Suppressor macrophage treated with lipopolysaccharide for 1 hour (primary cell): ENCODE results near the gene HS6ST3.
A peak's percentile ranks its signal among the peaks of the same experiment; 100 is the strongest.
"Not testable (repeated sequence)": the region's sequence is repeated elsewhere in the genome, so short reads cannot be mapped to it uniquely, and the experiment has no call there.

ENCODE experiments used
- DNase-seq, 3 donors: peaks; one replicate each; pipeline ENCODE4 v3.0.0-alpha.2; 2020 to 2022

HS6ST3 gene

GRCh38 chr13:96746886-96747285 lies 657.0 kb downstream of the HS6ST3 start:
- no peak for DNase-seq

GRCh38 chr13:96749825-96750224 lies 659.9 kb downstream of the HS6ST3 start:
- DNase-seq = no peak

GRCh38 chr13:96751089-96751488 lies 661.2 kb downstream of the HS6ST3 start:
- DNase-seq = no peak

GRCh38 chr13:96762876-96763275 lies 673.0 kb downstream of the HS6ST3 start:
- DNase-seq = no peak

- no peak for DNase-seq
Observed at GRCh38 chr13:96766306-96766705, 676.4 kb downstream of the HS6ST3 start.

- no peak for DNase-seq
Observed at GRCh38 chr13:96768524-96768923, 678.6 kb downstream of the HS6ST3 start.

GRCh38 chr13:96769874-96770273 lies 680.0 kb downstream of the HS6ST3 start:
- DNase-seq = no peak

GRCh38 chr13:96771486-96772367 lies 681.8 kb downstream of the HS6ST3 start:
- DNase-seq = peak; percentile 14 to 38 (median 33)

- DNase-seq = no peak
Observed at GRCh38 chr13:96772426-96772825, 682.5 kb downstream of the HS6ST3 start.

- DNase-seq = not testable (repeated sequence)
Observed at GRCh38 chr13:96778302-96778701, 688.4 kb downstream of the HS6ST3 start.

GRCh38 chr13:96779691-96780090 lies 689.8 kb downstream of the HS6ST3 start:
- no peak for DNase-seq

GRCh38 chr13:96780105-96780504 lies 690.2 kb downstream of the HS6ST3 start:
- no peak for DNase-seq

- no peak for DNase-seq
Observed at GRCh38 chr13:96781141-96781540, 691.2 kb downstream of the HS6ST3 start.

GRCh38 chr13:96782186-96782585 lies 692.3 kb downstream of the HS6ST3 start:
- DNase-seq = no peak

- DNase-seq = no peak
Observed at GRCh38 chr13:96783057-96783456, 693.1 kb downstream of the HS6ST3 start.

- no peak for DNase-seq
Observed at GRCh38 chr13:96783511-96783910, 693.6 kb downstream of the HS6ST3 start.

GRCh38 chr13:96785986-96786385 lies 696.1 kb downstream of the HS6ST3 start:
- no peak for DNase-seq

GRCh38 chr13:96792188-96792587 lies 702.3 kb downstream of the HS6ST3 start:
- no peak for DNase-seq

GRCh38 chr13:96792736-96793403 lies 703.0 kb downstream of the HS6ST3 start:
- DNase-seq = no peak

GRCh38 chr13:96793404-96793755 lies 703.5 kb downstream of the HS6ST3 start:
- DNase-seq = no peak

GRCh38 chr13:96794669-96795068 lies 704.8 kb downstream of the HS6ST3 start:
- no peak for DNase-seq

GRCh38 chr13:96795670-96796069 lies 705.8 kb downstream of the HS6ST3 start:
- no peak for DNase-seq

GRCh38 chr13:96796091-96796633 lies 706.3 kb downstream of the HS6ST3 start:
- no peak for DNase-seq

GRCh38 chr13:96797136-96797535 lies 707.2 kb downstream of the HS6ST3 start:
- DNase-seq = no peak
